SIG-M5 treated with dmso at 0.1 percent for 504 hours (cell line): ENCODE results near the gene CALHM4.
"Not testable (repeated sequence)": the region's sequence is repeated elsewhere in the genome, so short reads cannot be mapped to it uniquely, and the experiment has no call there.

Source experiments
- DNase-seq: peaks from one replicate; lab custom pipeline; 2025; ENCODE audit not compliant: unreplicated experiment; lab: John Stamatoyannopoulos, UW

The CALHM4 gene

DNA sequence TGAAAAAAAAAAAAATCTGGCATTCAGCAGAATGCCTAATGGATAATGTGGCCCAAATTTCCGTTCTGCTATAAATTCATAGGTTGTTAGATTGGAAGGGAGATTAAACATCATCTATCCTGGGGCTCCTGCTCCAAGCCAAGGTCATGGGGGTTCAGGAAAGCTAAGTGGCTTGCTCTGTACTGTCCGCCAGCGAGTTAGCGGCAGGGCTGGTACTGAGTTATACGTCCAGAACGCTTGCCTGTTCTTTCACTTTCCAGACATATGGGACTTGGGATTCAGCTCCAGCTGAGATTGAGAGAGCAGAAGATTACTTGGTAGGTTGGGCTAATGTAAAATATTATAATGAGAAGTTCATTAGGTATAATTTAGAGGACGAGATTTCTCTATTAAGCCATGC is 18.6 kb downstream of the CALHM4 start:
- DNase-seq: peak; percentile 1

DNA sequence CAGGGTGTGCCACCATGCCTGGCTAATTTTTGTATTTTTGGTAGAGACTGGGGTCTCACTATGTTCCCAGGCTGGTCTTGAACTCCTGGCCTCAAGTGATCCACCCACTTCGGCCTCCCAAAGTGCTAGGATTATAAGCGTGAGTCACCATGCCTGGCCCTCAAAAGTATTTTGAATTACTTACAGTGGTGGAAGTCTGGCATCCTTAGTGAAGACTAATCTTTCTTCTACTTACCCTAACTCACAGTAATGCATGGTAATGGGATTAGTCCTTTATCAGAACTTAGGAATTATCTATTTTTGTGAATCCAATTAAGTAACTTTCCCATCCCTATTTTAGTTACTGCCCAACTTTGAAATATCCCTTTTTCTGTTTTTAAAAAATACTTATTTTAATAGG is 21.7 kb downstream of the CALHM4 start:
- no peak for DNase-seq

DNA sequence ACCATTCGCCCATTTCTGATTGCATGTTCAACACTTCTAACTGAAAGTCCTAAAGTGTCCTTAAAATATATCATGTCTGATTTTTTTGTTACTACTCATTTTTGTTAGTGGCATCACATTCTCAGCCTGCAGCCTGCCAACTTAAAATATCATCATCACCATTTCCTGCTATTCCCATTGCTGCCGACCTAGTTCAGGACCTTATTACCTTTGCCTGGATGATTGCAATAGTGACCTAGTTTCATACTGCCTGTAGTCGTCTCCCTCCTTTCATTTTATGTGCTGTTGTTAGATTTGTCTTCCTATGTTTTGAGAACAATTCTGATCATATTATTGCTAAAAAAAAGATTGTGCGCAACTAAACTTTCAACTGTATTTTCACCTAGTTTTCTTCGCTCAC is 23.9 kb downstream of the CALHM4 start:
- no peak for DNase-seq

DNA sequence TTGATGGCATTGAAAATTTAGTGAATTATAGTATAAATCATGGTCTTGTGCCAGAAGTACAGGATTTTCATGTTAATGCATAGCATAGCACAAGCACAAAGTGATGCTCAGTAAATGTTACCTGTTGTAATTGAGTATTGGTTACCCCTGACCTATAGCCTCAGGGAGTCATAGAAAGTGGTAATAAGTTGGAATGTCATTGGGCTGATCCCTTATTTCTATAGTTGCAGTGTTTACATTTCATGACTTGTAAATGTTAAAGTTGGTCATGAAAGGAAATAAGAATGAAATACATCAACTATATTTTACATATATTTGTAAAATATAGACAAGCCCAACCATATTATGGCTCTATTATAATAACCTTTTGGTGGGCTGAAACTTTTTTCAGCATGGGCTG is 24.8 kb downstream of the CALHM4 start:
- no peak for DNase-seq

DNA sequence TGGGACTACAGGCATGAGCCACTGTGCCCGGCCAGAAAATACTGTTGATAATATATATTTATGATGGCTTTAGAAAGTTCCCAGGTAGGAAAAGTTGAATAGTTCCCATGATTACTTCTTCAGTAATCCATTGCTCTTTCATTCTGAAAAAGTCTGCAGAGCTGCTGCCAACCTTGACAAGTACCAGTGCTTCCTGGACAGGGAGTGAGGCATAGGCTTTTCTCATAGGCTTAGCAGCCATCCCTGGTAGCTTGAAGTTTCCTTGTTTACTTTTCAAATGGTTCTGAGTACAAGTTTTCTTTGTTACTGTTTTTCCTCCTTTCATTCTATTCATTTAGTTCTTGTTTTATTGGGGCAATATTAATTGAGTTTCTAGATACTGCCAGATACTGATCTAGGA is 25.6 kb downstream of the CALHM4 start:
- DNase-seq: no peak

DNA sequence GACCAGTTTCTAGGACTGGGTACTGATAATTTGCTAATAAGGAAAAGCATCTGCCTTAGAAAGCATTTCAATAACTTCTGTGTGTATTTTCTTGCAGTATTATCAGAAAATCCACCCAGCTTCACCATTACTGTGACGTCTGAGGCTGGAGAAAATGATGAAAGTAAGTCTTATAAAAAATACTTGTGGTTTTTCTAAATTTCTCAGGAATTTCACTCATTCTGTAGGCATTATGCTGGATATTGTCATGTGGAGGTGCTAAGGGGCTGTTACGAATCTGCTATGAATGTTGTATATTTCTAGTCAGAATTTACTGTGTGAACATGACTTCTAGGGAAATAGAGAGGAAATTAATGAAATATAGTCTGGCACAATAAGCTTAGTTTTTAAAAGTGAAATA is 26.6 kb downstream of the CALHM4 start:
- DNase-seq: no peak

DNA sequence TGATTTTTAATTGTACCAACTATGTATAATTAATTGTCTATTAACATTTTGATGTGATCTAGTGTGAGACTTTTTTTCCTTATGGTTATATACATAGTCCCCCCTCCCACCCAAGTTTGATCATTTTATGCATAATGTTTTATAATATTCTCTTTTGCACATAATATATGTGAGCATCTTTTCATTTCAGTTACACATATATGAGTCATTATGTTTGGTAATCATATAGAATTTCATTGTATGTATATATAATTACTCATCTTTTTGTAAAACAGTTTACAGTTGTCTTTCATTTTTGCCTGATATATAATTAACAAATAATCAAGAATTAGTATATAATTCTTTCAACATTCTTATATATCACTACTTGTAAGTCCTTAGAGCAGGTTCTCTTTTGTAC is 32.7 kb downstream of the CALHM4 start:
- DNase-seq: no peak

DNA sequence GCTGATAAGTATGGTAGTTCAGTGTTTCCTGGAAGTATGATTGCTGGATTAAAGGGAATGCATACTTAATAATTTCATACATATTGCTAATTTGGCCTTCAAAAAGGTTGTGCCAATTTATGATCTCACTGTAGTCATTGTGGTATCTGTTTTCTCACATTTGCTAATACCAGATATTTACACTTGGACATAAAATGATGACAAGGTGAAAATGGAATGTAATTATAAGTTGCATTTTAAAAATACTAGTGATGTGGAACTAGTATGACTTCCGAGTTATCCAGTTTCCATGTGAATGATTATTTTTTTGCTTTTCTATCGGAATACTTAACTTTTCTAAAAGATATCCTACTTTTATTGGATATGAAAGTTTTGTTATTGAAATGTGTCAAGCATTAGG is 33.2 kb downstream of the CALHM4 start:
- no peak for DNase-seq

DNA sequence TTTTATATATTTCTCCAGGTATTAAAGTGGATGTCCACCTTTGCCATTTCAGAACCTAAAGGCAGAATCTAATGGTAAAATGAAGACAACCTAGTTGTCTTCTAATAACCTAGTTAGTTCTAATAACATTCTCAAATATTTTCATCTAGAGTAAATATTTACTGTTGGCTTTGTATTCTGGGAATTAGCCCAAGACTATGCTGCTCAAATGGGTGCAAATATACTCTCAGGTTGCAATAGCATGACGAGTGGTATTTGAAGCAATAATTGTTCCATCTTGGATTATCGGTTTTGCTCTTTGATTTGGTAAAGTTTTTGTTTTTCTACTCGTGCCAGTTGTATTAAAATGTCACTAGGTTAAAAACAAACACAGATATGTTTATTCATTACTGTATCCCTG is 41.7 kb downstream of the CALHM4 start:
- DNase-seq: no peak

DNA sequence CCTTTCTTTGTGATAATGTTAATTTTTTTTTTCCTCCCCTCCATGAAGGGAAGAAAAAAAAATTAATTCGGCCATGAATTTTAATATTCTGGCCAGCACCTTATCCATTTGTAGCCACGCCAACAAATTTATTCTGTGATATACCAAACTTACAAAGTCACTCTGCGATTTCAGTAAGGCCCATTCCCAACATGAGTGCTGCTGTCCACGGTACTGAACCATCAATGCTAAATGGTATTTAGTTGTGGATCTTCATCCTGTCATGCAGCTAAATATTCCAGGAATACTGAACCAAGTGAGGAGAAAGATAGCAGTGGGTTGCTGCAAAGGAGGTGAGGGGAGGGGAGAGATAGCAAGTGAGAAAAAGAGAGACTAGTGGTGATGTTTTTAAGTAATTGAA is 43.3 kb downstream of the CALHM4 start:
- no peak for DNase-seq

DNA sequence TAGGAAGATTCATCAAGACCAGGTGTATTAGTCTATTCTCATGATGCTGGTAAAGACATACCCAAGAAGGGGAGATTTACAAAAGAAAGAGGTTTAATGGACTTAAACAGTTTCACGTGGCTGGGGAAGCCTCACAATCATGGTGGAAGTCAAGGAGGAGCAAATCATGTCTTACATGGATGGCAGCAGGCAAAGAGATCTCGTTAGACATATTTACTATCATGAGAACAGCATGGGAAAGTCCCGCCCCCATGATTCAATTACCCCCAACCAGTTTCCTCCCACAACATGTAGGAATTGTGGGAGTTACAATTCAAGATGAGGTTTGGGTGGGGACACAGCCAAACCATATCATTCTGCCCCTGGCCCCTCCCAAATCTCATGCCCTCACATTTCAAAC is 50.4 kb downstream of the CALHM4 start:
- not testable (repeated sequence) for DNase-seq

DNA sequence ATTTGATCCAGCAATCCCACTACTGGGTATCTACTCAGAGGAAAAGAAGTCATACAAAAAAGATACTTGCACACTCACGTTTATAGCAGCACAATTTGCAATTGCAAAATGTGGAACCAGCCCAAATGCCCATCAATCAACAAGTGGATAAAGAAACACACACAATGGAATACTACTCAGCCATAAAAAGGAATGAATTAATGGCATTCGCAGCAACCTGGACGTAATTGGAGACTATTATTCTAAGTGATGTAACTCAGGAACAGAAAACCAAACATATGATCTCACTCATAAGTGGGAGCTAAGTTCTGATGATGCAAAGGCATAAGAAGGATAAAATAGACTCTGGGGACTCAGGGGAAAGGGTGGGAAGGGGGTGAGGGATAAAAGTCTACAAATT is 51.3 kb downstream of the CALHM4 start:
- not testable (repeated sequence) for DNase-seq

DNA sequence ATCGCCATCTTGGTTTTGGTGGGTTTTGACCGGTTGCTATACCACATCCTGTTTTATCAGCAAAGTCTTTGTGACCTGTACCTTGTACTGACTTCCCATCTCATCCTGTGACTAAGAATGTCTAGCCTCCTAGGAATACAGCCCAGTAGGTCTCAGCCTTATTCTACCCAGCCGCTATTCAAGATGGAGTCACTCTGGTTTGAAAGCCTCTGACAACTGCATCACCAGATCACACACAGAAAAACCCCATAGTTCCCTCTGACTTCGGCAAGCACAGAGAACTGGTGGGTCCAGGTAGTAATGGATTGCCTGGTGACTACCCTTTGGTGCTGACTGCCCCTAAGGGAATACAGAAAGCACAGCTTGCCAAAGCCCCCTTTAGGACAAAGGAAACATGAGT is 52.4 kb downstream of the CALHM4 start:
- DNase-seq: no peak
